Ovary (tissue), 3 donors: ENCODE data around the gene CCDC88A.

Experiments used
- CTCF ChIP-seq, 3 donors: fragments of 450-650 bp in 2 of 3; fragments of 200-600 bp in 1 of 3; IDR thresholded peaks; one replicate each; pipeline versions ENCODE4 v1.5.1 to v1.8.0; 2016 to 2022; ENCODE audit warnings: antibody characterized with exemption in 3 of 3, mild to moderate bottlenecking in 1 of 3
- EP300 ChIP-seq: sonication (generic); formaldehyde crosslinking; IDR thresholded peaks from one replicate; pipeline ENCODE4 v1.6.1; 2017; ENCODE audit warnings: antibody characterized with exemption
- donor health status: DM: no; HTN: no; CAD: no.

GRCh38 chr2:55460562-55460961, 40.9 kb upstream of the CCDC88A start:
- TF ChIP-seq EP300, result no peak
- no peak for TF ChIP-seq CTCF (IDR thresholded peaks at IDR 0.05)
